Uterus (tissue), 2 donors: ENCODE measurements around the gene PLEKHM2.

Source experiments
- CTCF ChIP-seq, 4 experiments: fragments of 200-600 bp in 2 of 4; fragments of 450-650 bp in 2 of 4; sonication (generic) in 2 of 4; IDR thresholded peaks; one replicate each; pipeline ENCODE4 v1.5.1; 2016 to 2019; ENCODE audit warnings: antibody characterized with exemption in 4 of 4, mild to moderate bottlenecking in 2 of 4, moderate library complexity in 1 of 4
- POLR2A ChIP-seq, 2 donors: fragments of 450-650 bp; IDR thresholded peaks; one replicate each; pipeline ENCODE4 v1.6.1; 2016; ENCODE audit warnings: antibody characterized with exemption in 2 of 2, mild to moderate bottlenecking in 1 of 2, moderate library complexity in 1 of 2

- TF ChIP-seq CTCF (IDR thresholded peaks at IDR 0.05), result no peak
- TF ChIP-seq POLR2A (IDR thresholded peaks at IDR 0.05), result no peak
These were observed 25.1 kb downstream of the PLEKHM2 start for GRCh38 chr1:15709226-15709625.
